ENCODE results near the gene NELL2. TPM values are rescaled to one million over a fixed set of nuclear protein-coding genes. Genes with fewer than 3 reads are reported as not detected.

Gene NELL2
- total RNA-seq, 1 donor from 2014 or later, result 1.0 TPM

DNA sequence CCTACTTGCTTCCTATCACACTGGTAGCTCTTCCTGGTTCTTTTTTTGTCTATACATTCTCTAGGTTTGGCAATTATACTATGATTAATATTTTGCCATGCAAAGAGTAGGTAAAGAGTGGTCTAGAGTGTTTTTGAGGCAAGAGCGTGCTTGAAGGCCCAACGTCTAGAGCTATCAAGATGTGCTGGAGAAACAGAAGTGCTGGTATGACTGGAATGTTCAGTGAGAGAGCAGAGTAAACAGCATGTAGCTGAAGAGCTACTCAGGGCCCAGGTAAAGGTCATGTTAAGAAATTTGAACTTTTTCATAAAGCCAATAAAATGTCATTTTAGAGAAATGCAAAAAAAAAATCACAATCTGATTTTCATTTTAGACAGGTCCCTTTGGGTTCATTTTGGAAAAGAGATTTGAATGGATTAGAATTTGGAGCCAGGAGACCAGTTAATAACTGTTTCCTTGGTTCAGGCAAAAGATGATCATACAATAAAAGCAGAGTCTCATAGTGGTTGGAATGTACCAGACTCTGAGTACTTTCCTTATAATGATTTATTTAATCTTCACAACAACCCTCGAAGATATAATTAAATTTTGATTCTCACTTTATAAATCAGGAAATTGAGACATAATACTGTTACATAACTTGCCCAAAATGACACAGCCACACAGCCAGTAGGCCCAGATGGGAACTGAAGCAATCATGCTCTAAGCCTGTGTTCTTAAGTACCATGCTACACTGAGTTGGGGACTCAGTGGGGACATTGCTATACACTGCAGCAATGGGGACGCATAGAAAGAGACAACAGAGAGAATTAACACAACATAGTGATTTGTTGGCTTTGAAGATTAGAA lies 350.1 kb downstream of the NELL2 start:
- no peak for DNase-seq (ENCODE audit: low read depth)
- Histone ChIP-seq H4K20me1 (ENCODE audit: insufficient read depth, low read length) (no peaks in the 10 kb centered on the region), H3K36me3 (ENCODE audit: insufficient read depth, low read length) (no peaks in the 10 kb centered on the region), H3K4me3 (ENCODE audit: insufficient read depth, low read depth, low read length) (no peak overlapping the region), H3K27ac (ENCODE audit: low read depth, low read length) (no peak overlapping the region), H3K9me3 (ENCODE audit: insufficient read depth, low read depth, low read length) (peaks cover 2% of the 10 kb centered on the region), H3K27me3 (ENCODE audit: insufficient read depth, low read length) (no peaks in the 10 kb centered on the region), H3K4me2 (ENCODE audit: low read length) (no peak overlapping the region), H3K79me2 (ENCODE audit: insufficient read depth, low read length) (no peaks in the 10 kb centered on the region), H2AFZ (ENCODE audit: low read depth, low read length) (no peak overlapping the region), H3K4me1 (ENCODE audit: insufficient read depth, low read length) (no peaks in the 10 kb centered on the region), H3K9ac (ENCODE audit: low read length) (no peak overlapping the region)
- FAIRE-seq, result no peak
- no peaks in the 10 kb centered on the region for H3K36me3 Mint-ChIP-seq (ENCODE audit: low read depth, unreplicated experiment)
- H3K4me3 Mint-ChIP-seq (ENCODE audit: unreplicated experiment), result no peak overlapping the region
- no peaks in the 10 kb centered on the region for H3K27me3 Mint-ChIP-seq (ENCODE audit: low read depth, unreplicated experiment)
- H3K4me1 Mint-ChIP-seq (ENCODE audit: low read depth, unreplicated experiment), result peaks cover 2% of the 10 kb centered on the region
- TF ChIP-seq, protein P1, sequence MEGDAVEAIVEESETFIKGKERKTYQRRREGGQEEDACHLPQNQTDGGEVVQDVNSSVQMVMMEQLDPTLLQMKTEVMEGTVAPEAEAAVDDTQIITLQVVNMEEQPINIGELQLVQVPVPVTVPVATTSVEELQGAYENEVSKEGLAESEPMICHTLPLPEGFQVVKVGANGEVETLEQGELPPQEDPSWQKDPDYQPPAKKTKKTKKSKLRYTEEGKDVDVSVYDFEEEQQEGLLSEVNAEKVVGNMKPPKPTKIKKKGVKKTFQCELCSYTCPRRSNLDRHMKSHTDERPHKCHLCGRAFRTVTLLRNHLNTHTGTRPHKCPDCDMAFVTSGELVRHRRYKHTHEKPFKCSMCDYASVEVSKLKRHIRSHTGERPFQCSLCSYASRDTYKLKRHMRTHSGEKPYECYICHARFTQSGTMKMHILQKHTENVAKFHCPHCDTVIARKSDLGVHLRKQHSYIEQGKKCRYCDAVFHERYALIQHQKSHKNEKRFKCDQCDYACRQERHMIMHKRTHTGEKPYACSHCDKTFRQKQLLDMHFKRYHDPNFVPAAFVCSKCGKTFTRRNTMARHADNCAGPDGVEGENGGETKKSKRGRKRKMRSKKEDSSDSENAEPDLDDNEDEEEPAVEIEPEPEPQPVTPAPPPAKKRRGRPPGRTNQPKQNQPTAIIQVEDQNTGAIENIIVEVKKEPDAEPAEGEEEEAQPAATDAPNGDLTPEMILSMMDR (IDR thresholded peaks at IDR 0.05; ENCODE audit: insufficient read depth, low read depth, low read length), result no peak
- TF ChIP-seq EZH2 (IDR thresholded peaks at IDR 0.05; ENCODE audit: insufficient read depth, low read length), result no peak
- no peaks in the 10 kb centered on the region for H3K9me3 Mint-ChIP-seq (ENCODE audit: unreplicated experiment)
- no peak overlapping the region for H3K27ac Mint-ChIP-seq (ENCODE audit: unreplicated experiment)

DNA sequence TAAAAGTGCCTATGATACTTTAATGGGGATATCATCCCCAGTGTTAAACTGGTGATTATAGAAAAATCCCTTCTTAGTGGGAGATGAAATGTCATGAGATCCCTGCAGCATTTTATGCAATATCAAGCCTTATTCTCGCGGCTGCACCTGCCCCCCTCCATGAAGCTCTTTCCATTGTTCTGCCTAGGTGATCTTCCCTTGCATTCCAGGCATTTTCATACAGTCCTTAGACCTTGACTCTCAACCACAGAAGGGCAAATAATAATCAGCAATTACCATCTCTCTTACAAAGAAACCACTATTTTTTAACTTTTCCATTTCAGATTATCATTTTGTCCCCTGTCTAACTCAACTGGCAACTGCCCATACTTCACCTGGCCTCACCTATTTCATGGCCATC lies 352.3 kb downstream of the NELL2 start:
- no peaks in the 10 kb centered on the region for H3K36me3 Mint-ChIP-seq (ENCODE audit: low read depth, unreplicated experiment)
- FAIRE-seq (no peak), DNase-seq (ENCODE audit: low read depth) (no peak)
- no peak overlapping the region for H3K27ac Mint-ChIP-seq (ENCODE audit: unreplicated experiment)
- H3K9me3 Mint-ChIP-seq (ENCODE audit: unreplicated experiment), result no peaks in the 10 kb centered on the region
- H3K4me1 Mint-ChIP-seq (ENCODE audit: low read depth, unreplicated experiment), result peaks cover 2% of the 10 kb centered on the region
- Histone ChIP-seq H3K9ac (ENCODE audit: low read length) (no peak overlapping the region), H4K20me1 (ENCODE audit: insufficient read depth, low read length) (no peaks in the 10 kb centered on the region), H2AFZ (ENCODE audit: low read depth, low read length) (no peak overlapping the region), H3K4me2 (ENCODE audit: low read length) (no peak overlapping the region), H3K4me3 (ENCODE audit: insufficient read depth, low read depth, low read length) (no peak overlapping the region), H3K4me1 (ENCODE audit: insufficient read depth, low read length) (no peaks in the 10 kb centered on the region), H3K79me2 (ENCODE audit: insufficient read depth, low read length) (no peaks in the 10 kb centered on the region), H3K36me3 (ENCODE audit: insufficient read depth, low read length) (no peaks in the 10 kb centered on the region), H3K27ac (ENCODE audit: low read depth, low read length) (no peak overlapping the region), H3K27me3 (ENCODE audit: insufficient read depth, low read length) (no peaks in the 10 kb centered on the region), H3K9me3 (ENCODE audit: insufficient read depth, low read depth, low read length) (peaks cover 2% of the 10 kb centered on the region)
- TF ChIP-seq, protein P1 (IDR thresholded peaks at IDR 0.05; ENCODE audit: insufficient read depth, low read depth, low read length), result no peak
- TF ChIP-seq EZH2 (IDR thresholded peaks at IDR 0.05; ENCODE audit: insufficient read depth, low read length), result no peak
- H3K27me3 Mint-ChIP-seq (ENCODE audit: low read depth, unreplicated experiment), result no peaks in the 10 kb centered on the region
- no peak overlapping the region for H3K4me3 Mint-ChIP-seq (ENCODE audit: unreplicated experiment)

DNA sequence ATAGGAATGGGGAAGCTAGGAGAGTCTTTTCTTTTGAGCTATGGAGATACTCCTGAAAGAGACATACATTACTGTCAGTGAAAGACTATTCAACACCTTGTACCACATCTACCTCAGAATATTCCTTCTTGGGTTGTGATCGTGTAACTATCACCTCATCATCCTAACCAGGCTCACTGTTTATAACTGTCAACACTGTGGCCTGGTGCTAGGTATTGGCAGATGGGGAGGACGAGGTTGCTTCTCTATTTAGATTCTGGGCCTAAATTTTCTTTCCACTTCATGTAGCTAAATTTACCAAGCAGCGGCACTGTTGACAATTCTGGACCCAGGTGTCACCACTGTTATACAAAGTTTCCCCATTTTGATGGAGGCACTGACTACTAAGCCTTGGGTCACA lies 354.4 kb downstream of the NELL2 start:
- DNase-seq (ENCODE audit: low read depth), result no peak
- no peaks in the 10 kb centered on the region for H3K27me3 Mint-ChIP-seq (ENCODE audit: low read depth, unreplicated experiment)
- H3K4me3 Mint-ChIP-seq (ENCODE audit: unreplicated experiment), result no peak overlapping the region
- H3K36me3 Mint-ChIP-seq (ENCODE audit: low read depth, unreplicated experiment), result no peaks in the 10 kb centered on the region
- Histone ChIP-seq H3K79me2 (ENCODE audit: insufficient read depth, low read length) (no peaks in the 10 kb centered on the region), H3K4me1 (ENCODE audit: insufficient read depth, low read length) (no peaks in the 10 kb centered on the region), H3K4me2 (ENCODE audit: low read length) (no peak overlapping the region), H3K9ac (ENCODE audit: low read length) (no peak overlapping the region), H3K27me3 (ENCODE audit: insufficient read depth, low read length) (no peaks in the 10 kb centered on the region), H2AFZ (ENCODE audit: low read depth, low read length) (no peak overlapping the region), H4K20me1 (ENCODE audit: insufficient read depth, low read length) (no peaks in the 10 kb centered on the region), H3K4me3 (ENCODE audit: insufficient read depth, low read depth, low read length) (no peak overlapping the region), H3K36me3 (ENCODE audit: insufficient read depth, low read length) (no peaks in the 10 kb centered on the region), H3K27ac (ENCODE audit: low read depth, low read length) (no peak overlapping the region), H3K9me3 (ENCODE audit: insufficient read depth, low read depth, low read length) (peaks cover 2% of the 10 kb centered on the region)
- no peak for TF ChIP-seq EZH2 (IDR thresholded peaks at IDR 0.05; ENCODE audit: insufficient read depth, low read length)
- TF ChIP-seq, protein P1 (IDR thresholded peaks at IDR 0.05; ENCODE audit: insufficient read depth, low read depth, low read length), result no peak
- H3K4me1 Mint-ChIP-seq (ENCODE audit: low read depth, unreplicated experiment), result peaks cover 2% of the 10 kb centered on the region
- H3K9me3 Mint-ChIP-seq (ENCODE audit: unreplicated experiment), result no peaks in the 10 kb centered on the region
- H3K27ac Mint-ChIP-seq (ENCODE audit: unreplicated experiment), result no peak overlapping the region
- FAIRE-seq, result no peak

All from astrocyte (in vitro differentiated cells and primary cell).